ENCODE results near the gene ELOVL4. TPM values are rescaled to one million over a fixed set of nuclear protein-coding genes. Genes with fewer than 3 reads are reported as not detected.

ELOVL4 gene
- total and polyA plus RNA-seq, 2 of the 13 experiments (the other 11 are each of a cell fraction or from before 2014, with no cell fraction given), result 0.04 TPM; not detected in 1

DNA sequence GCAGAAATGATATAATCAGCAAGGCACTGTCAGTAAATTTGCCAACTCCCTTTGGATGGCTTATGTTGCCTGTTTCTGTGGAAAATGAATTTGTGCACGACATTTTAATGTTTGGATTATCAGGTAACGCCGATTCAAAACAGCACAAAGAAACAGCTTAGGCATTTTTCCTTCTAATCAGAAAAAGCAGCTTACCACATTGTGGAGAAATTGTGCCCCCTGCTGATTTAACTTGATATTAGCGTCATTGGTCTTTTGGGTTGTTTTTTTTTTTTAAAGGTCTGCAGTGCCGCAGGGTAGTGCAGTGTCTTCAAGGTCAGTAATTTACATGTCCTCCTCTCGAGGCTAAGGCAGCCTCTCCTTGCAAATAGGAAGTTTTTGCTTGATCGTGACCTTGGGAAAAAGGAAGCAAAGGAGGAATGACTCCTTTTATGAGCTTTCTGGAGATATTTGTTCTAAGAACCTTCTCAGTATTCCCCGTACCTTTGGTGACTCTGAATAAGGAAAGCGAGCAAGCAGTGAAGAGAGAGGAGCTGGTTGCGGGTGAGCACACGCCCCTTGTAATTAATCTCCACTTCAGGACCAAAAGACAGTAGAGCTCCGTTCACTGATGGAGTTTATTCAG lies 79.1 kb downstream of the ELOVL4 start (continued):
- TF ChIP-seq FLYWCH1 (CRISPR knock-in tag; IDR thresholded peaks at IDR 0.05) (no peak), ZNF598 (CRISPR knock-in tag; IDR thresholded peaks at IDR 0.05; ENCODE audit: borderline replicate concordance) (no peak), NPAS2 (CRISPR knock-in tag; IDR thresholded peaks at IDR 0.05; ENCODE audit: borderline replicate concordance) (no peak), XBP1 (CRISPR knock-in tag; IDR thresholded peaks at IDR 0.05) (no peak), ZBTB38 (CRISPR knock-in tag; IDR thresholded peaks at IDR 0.05) (no peak), SRSF1 (optimal IDR thresholded peaks at IDR 0.05; ENCODE audit: low read depth, low read length) (no peak), XRCC5 (optimal IDR thresholded peaks at IDR 0.05; ENCODE audit: low read length) (no peak)
- TF ChIP-seq, protein P1, sequence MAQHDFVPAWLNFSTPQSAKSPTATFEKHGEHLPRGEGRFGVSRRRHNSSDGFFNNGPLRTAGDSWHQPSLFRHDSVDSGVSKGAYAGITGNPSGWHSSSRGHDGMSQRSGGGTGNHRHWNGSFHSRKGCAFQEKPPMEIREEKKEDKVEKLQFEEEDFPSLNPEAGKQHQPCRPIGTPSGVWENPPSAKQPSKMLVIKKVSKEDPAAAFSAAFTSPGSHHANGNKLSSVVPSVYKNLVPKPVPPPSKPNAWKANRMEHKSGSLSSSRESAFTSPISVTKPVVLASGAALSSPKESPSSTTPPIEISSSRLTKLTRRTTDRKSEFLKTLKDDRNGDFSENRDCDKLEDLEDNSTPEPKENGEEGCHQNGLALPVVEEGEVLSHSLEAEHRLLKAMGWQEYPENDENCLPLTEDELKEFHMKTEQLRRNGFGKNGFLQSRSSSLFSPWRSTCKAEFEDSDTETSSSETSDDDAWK (CRISPR knock-in tag; IDR thresholded peaks at IDR 0.05), result no peak
- TF ChIP-seq, protein P2, sequence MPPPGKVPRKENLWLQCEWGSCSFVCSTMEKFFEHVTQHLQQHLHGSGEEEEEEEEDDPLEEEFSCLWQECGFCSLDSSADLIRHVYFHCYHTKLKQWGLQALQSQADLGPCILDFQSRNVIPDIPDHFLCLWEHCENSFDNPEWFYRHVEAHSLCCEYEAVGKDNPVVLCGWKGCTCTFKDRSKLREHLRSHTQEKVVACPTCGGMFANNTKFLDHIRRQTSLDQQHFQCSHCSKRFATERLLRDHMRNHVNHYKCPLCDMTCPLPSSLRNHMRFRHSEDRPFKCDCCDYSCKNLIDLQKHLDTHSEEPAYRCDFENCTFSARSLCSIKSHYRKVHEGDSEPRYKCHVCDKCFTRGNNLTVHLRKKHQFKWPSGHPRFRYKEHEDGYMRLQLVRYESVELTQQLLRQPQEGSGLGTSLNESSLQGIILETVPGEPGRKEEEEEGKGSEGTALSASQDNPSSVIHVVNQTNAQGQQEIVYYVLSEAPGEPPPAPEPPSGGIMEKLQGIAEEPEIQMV (CRISPR knock-in tag; IDR thresholded peaks at IDR 0.05; ENCODE audit: low read depth), result no peak
- TF ChIP-seq, protein P3, sequence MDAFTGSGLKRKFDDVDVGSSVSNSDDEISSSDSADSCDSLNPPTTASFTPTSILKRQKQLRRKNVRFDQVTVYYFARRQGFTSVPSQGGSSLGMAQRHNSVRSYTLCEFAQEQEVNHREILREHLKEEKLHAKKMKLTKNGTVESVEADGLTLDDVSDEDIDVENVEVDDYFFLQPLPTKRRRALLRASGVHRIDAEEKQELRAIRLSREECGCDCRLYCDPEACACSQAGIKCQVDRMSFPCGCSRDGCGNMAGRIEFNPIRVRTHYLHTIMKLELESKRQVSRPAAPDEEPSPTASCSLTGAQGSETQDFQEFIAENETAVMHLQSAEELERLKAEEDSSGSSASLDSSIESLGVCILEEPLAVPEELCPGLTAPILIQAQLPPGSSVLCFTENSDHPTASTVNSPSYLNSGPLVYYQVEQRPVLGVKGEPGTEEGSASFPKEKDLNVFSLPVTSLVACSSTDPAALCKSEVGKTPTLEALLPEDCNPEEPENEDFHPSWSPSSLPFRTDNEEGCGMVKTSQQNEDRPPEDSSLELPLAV (CRISPR knock-in tag; conservative IDR thresholded peaks at IDR 0.05; ENCODE audit: low read depth), result no peak
- TF ChIP-seq, protein P4, sequence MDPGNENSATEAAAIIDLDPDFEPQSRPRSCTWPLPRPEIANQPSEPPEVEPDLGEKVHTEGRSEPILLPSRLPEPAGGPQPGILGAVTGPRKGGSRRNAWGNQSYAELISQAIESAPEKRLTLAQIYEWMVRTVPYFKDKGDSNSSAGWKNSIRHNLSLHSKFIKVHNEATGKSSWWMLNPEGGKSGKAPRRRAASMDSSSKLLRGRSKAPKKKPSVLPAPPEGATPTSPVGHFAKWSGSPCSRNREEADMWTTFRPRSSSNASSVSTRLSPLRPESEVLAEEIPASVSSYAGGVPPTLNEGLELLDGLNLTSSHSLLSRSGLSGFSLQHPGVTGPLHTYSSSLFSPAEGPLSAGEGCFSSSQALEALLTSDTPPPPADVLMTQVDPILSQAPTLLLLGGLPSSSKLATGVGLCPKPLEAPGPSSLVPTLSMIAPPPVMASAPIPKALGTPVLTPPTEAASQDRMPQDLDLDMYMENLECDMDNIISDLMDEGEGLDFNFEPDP (CRISPR knock-in tag; conservative IDR thresholded peaks at IDR 0.05), result no peak

Other genes starting within 250 kb of the ELOVL4 start
- 33.2 and 53.3 TPM in 2 replicates for gene TTK, start 57.1 kb upstream of the ELOVL4 start, total RNA-seq (2016; rRNA removed; fragmentation: Illumina TruSeq; extraction: Trizol)
- gene TTK, start 57.1 kb upstream of the ELOVL4 start, polyA plus RNA-seq (2011; rRNA removed), result 3.8 and 8.6 TPM in 2 replicates
- gene BCKDHB, start 159.1 kb upstream of the ELOVL4 start, total RNA-seq (2016; rRNA removed; fragmentation: Illumina TruSeq; extraction: Trizol), result 13.6 and 17.0 TPM in 2 replicates
- 7.1 and 10.8 TPM in 2 replicates for gene BCKDHB, start 159.1 kb upstream of the ELOVL4 start, polyA plus RNA-seq (2011; rRNA removed)